HL-60/S4 treated with phorbol 12-myristate 13-acetate at 8.2 ng/mL for 4 days and 3 days (cell line): ENCODE measurements around the gene CHD2.

Source experiments
- in situ Hi-C: fragments of 300-500 bp; cut with MboI; formaldehyde crosslinking; loops from 2 replicates; pipeline ENCODE4 v1.15.0; 2022; ENCODE audit warnings: low sequenced_read_pairs

The CHD2 gene

DNA sequence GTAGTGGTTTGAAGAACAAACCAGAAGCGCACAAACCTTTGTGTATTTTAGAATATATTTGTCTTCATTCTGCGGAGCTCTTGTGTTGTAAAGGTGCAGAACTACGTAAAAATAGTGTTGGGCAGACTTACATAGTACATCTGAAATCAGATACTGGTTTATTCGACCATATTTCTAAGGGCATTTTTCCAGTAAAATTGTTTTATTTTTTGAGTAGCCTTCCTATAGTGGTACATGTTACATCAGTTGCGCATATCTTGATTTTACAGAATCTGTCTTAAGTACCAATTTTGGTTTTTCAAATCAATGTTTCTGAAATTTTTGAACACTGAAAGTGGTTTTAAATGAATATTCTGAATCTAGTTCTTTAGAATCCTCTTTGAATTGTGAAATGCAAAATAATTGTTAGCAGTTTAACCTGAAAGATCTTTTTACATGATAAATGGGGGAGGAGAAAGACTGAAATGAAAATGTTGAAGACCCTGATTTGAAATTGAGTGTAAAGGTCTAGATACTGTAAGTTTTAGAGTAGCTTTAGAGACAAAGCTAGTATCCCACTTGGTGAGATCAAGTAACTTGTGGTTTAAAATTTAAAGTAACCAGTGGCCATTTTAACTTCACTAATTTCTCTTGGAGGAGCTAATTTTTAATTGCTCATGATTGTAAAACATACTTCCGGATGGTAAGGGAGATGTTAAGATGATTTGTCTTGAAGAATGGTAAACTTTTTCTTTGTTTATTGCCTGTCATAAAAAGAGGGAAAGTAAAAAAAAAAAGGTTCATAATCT, 15.5 kb upstream of the CHD2 start:
- in situ Hi-C loops = no loop called here

DNA sequence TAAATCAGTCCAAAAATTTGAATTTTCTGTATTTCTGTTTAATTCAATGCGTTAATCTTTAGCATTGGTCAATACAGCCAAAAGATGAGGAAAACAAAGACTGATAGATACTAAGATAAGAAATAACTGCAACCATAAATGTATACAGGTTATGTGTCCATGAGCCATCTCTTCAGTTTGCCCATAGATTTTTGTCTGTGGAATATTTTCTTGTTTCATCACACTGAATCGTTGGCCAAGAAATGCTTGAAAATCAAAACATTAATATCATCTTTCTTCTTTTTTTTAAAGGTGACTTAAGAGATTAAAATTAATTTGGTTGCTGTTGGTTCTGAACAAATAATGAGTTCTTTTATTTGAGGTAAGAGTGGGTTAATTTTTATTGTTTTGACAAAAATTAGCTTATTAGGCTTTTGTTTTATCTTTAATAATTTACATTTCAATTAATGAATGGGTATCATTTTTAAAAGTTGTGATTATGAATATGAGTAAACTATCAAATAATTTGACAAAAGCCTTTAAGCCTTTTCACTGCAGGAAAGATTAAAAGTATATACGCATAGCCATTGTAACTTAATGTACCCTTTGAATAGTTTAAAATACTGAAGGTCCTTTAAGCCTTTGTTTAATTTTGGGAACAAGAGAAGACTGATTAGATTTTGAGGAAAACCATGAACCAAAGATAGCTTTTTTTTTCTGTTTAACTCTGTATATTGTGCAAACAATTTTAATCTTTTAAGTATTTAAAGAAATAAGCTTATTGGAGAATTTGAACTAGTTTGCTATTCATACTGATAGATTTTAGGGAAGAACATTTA, 14.7 kb upstream of the CHD2 start:
- in situ Hi-C loops = no loop called here

DNA sequence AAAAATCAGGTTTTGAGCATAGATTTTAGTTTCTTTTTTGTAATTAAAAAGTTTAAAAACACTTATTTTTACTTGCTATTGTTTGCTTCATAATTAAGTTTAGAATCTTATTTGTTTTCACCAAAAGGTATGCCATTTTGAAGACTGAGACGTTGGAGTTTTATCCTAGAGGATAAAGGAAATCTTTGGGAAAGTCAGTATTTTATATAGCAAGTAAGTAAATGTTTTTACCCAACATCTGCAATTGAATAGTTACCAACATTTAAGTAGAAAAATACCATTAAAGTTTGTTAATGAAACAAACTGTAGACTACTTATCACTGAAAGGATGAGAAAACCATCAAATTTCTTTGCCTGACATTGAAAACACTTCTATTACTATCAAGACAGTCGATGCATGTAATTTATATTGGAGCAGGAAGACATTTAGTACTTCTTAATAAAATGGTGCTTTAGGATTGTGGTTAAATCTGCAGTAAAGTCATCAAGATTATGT, 14.0 kb upstream of the CHD2 start:
- in situ Hi-C loops = no loop called here

DNA sequence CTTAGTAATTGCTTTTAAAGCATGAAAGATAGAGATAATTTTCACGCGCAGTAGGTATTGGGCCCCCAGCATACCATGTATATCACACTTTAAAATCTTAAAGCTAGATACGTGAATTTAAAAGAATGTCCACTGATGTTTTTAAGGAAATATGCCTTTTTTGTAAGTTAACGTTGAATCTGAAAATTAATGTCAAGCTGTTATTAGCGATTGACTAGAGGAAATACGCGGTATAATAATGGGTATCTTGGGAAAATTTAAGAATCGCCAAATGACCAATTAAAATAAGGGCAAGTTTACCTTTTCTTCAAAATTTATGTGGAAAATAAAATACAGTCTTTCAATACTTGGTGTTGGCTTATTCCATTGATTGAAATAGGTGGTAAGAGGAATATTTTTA, 13.3 kb upstream of the CHD2 start:
- in situ Hi-C loops = no loop called here

DNA sequence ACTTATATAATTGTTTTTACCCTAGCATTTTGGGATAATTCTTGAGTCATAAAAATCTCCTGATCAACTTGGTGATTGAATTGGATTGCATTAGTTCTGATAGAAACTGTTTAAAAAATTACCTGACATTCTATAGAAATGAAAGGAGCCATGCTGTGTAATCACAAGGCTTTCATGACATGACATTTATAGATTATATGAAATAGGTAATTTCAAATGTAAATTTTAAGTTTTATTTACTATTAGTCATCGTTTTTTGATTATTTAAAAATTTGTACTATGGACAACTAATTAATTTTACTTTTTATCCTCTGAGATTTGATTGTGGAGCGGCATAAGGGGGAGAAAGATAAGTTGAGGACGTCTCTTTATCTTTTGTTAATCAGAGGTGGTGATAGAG, 12.3 kb upstream of the CHD2 start:
- in situ Hi-C loops = no loop called here

DNA sequence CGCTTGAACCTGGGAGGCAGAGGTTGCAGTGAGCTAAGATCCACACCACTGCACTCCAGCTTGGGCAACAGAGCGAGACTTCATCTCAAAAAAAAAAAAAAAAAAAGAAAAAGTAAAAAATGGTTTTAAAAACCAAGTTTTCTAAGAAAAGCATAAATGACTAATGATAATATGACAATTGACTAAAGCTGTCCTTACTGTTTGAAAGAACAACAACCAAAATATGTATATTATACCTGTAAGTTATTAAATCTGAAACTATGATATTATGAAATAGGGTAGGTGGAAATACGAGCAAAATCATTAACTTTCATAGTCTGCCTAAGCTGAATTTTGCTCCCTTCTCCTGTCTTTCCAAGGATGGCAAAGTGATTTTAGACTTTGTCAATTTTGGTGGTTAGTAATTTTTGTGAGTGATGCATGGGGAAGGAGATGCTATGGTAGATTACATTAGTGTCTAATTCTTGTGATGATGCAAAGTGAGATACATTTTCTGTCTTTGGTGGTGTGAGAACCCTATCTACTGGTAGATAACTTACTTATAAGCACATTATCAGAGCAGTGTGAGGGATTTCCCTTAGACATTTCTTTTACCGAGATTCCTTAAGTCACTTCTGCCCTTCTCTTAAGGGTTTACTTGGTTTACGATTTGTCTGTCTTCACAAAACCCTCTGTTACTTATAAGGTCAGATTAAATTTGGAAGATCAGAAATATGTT, 10.6 kb upstream of the CHD2 start:
- in situ Hi-C loops = loop anchor here (10.0 kb wide), 1 partner anchor 55 kb away; no protein-coding TSS in a partner anchor

DNA sequence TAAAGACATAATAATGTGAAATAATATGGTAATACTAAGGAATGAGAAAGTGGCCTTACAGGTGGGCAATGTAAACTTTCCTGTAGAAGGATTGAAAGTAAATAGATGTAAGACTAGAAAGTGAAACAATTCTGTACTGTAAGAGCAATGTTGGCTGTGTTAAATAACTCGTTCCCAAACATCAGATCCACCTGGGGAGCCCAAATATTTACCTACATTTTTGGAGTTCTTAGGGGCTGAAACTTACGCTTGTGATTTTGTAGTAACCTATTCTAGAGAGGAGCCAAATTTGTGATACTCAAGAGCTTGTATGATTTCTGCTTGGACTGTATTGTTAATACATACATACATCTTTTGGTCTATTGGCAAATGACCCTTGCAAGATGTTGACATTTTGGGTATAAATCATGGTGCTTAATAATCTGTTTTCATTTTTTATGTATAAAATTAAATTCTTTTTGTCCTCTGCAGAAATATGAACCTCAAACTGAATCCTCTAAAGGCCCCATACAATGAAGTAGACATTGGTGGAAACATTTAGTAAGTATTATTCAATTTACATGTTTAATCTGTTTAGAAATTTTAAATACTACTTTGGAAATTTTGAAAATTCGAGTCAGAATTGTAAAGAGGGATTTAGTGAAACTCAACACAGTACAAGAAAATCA, 8.5 kb upstream of the CHD2 start:
- in situ Hi-C loops = loop anchor here (10.0 kb wide), 1 partner anchor 57 kb away; no protein-coding TSS in a partner anchor

DNA sequence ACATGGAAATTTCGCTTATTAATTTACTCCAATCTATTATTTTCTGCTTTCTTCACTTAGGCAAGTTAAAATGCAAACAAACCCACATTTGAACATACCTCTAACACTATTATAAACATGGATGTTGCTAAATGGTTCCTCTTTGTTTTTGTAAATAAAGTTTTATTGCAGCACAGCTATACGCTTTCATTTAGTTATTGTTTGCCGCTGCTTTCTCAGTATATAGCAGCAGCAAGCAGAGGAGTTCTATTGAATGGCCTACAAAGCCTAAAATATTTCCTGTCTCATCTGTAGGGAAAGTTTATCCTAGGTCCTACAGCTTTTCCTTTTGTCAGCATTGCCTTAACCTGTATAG, 7.9 kb upstream of the CHD2 start:
- in situ Hi-C loops = loop anchor here (10.0 kb wide), 1 partner anchor 57 kb away; no protein-coding TSS in a partner anchor

DNA sequence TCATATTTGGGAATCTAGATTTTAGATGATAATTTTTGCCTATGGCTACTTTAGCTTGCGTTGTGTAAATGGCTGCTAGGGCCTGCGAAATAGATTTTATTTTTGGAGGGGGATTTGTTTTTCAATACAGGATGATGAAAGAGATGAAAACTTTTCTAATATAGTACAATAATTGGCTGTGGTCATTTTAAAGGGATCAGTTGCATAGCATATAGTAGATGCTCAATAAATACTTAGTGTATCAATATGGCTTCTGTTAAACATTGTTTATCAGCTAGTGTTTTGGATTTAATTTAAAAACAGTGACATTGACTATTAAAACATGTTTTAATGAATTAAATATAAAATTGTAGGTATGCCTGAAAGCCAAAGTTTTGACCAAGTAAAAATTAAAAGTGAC, 6.9 kb upstream of the CHD2 start:
- in situ Hi-C loops = loop anchor here (10.0 kb wide), 1 partner anchor 58 kb away; no protein-coding TSS in a partner anchor

DNA sequence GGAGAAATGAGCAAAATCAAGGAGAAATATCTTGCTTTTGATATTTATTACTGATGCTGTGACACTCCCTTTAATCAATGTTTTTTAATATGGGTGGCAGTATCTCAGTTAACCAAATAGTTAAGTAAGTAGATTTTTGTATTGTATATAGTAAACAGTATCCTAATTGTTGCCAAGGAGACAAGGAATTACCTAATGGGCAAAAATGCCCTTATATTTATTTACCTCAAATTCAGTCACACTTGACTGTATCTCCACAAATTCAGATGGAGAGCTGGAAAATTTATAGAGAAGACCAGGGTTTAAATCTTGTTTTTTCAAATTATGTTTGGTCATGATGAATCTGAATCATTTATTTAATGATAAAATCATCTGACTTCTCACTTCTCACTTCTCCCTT, 3.6 kb upstream of the CHD2 start:
- in situ Hi-C loops = loop anchor here (10.0 kb wide), 1 partner anchor 62 kb away; no protein-coding TSS in a partner anchor

DNA sequence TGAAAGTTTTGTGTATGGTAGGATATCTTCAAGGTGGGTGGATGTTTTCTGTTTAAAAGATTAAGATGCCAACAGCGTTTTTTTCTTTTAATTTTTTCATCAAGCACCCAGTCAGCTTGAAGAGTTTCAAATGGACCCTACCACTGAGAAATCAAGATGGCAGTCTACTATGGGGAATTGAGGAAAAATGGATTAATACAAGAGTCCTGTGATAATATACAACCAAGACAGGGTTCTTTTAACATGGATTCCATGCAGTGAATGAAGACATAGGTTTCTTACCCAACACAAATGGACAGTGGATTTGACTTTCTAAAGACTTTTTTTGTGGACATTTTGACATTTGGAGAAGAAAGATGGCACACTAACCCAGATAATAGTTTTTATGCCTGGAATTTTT, 2.5 kb upstream of the CHD2 start:
- in situ Hi-C loops = loop anchor here (10.0 kb wide), 1 partner anchor 63 kb away; no protein-coding TSS in a partner anchor

DNA sequence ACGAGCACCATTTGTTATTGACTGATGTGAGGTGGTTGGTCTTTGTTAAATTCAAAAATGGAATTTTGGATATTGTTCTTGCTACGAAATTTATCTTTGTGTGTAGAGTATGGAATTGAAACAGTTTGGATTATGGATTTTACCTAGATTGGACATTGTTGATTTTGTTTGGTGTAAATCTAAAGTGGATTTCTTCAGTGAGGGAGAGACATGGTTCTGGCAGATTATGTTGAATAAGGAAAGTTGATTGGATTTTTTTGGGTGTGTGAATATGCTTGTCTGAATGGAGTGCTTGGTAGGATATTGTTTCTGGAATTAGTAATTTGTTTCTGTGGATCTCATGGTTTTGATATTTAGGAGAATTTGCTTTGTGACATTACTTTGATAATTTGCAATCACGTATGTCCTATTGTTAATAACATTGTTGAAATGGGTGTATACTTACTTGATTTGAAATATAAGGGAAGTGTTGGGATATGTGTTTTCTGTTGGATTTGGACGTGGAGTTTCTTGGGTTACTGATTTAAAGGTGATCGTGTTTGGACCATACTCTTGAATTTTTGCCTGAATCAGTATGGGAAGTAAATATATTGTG, 1.0 kb upstream of the CHD2 start:
- in situ Hi-C loops = loop anchor here (10.0 kb wide), 1 partner anchor 64 kb away; no protein-coding TSS in a partner anchor

DNA sequence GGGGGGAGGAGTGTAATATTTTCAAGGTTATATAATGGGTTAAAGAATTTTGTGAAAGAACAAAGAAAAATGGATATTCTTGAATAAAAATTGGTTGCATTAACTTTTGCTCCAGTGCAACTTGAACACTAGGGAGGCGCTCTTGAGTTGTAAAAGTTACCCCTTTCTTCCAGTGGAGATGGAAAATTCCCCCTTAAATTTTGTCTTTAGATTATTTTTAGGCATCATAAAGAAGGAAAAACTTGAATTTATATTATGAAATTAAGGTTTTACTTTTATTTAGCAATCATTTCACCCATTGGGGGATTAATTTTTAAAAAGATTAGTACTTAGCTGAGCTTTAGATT, 550 bp upstream of the CHD2 start:
- in situ Hi-C loops = loop anchor here (10.0 kb wide), 1 partner anchor 65 kb away; no protein-coding TSS in a partner anchor

DNA sequence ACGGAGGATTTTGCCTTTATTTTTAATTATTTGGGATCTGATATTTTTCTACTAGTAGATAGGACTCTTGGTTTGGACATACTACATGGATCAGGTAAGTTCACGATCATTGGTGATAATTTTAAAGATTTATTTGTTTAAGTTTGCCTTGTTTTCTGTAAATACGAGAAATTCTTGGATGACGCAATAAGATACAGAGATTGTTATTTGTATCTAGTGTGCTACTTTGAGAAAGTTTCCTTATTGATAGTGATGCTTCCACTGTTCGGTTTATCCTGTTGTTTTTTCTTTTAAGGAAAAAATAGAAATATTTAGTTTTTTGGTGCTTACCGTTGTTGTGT, 577 bp downstream of the CHD2 start:
- in situ Hi-C loops = no loop called here

DNA sequence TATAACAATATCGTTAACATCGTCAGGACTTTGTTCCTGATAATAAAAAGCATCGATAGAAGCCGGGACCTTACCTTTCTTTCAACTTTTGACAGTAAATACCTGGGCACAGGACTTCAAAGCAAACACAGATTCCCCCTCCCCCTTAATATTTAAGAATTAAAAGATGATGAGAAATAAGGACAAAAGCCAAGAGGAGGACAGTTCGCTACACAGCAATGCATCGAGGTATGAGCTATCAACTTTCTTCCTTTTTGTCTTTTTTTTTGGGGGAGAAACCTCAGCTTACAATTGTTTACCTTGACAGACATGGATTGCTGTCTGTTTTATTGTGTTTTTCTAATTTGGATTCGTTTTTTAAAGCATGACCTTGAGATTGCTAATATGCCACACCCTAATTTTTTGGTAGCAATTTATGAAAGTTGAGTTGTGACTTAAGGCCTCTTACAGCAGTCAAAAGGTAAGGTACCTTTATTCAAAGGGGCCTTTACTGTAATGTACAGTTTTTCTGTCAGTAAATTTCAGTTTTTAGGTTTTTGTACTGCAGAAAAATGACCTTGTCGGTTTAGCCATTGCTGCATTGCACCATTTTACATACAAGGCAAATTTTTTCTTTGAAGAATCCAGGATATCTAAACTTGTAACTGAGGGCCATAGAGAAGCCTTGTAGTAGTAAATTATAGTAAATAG, 1.1 kb downstream of the CHD2 start:
- in situ Hi-C loops = no loop called here

DNA sequence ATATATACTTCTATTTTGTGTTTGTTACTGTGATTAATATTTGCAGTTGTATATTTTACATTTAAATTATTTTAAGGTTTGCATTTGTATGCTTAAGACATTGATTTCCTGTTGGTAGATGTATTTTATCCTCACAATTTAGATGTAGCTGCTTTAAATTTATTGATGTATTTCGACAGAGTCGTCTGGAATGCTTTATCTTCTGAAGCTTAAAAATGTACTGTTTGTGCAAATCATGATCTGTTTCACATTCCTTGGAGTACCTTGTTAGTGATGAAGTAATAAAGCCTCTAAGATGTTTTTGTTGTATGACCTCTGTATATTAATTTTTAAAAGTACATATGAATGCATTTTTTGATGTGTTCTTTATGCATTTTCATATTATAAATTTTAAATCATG, 1.9 kb downstream of the CHD2 start:
- in situ Hi-C loops = no loop called here

DNA sequence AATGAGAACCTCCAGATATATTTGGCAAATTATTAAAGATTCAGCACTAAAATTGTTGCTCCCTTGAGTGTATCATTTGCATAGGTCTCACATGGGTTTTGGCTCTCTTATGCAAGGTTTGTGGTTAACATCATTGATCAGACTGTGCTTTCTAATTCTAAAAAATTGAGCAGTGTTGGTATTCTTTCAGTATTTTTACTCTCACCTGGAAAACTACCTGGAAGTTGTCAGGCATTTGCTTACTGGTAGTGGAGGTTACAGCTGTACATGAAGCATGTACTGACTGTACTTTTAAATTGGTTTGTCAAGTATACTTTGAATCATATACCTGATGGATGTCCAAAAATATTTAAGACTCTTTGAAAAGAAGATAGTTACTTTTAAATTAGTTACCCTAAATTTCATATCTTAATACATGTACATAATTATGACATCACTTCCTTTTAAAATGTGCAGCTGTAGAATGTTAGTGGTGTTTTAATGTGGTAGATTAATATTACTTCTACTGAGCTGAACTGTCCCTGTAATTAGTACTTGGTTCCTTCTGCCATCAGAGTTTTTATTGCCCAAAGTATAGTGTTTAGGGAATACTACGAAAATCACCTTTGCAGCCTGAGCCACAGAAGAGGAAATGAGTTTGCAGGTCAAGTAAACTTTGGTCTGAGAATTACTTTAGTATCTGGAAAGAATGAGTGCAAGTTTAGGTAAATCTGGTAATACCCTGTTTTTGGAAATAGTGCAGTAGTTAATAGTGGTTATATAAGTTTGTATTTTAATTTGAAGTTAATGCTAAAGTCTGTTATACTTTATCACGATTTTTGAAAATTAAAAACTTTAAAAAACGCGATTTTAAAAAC, 2.8 kb downstream of the CHD2 start:
- in situ Hi-C loops = no loop called here

DNA sequence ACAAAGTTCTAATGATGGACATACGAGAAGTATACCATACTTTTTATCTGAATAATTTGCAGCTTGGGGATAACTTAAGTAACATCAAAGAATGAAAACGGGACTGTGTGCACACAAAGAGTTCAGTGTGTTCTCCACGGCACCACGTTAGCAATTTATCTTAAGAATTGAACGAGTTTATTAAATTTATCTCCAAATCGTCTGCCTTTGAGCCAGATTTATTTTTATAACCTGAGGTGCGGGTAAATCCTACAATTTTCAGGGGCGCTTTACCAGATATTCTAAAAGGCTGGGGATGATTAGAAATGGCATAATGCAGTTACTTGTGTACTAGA, 3.5 kb downstream of the CHD2 start:
- in situ Hi-C loops = no loop called here
